IPS DF 4.7 (cell line): ENCODE data around the gene IGLON5.

Experiments
- DNase-seq: peaks from one replicate; pipeline ENCODE4 v3.0.0-alpha.2; 2013; ENCODE audit warnings: low spot score; ENCODE audit errors: extremely low read depth

The IGLON5 gene

DNA sequence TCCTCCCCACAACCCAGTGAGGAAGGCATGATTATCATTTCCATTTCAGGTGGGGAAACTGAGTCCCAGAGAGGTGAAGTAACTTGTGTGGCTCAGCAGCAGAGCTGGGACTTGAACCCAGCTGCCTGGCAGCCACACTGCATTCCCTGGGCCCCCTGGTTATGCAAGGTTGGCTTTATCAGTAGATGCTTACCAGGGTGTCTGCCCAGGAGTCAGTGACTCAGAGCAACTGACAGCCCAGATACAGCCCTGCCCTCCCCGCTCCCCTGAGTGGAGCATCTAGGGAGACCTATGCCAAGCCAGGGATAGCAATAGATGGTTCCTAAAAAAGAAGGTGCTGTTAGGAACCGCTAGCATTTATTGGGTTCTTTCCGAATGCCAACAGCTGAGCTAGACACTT lies 5.9 kb downstream of the IGLON5 start:
- no peak for DNase-seq

- no peak for DNase-seq
These were observed 6.5 kb downstream of the IGLON5 start for GRCh38 chr19:51317968-51318367.

DNA sequence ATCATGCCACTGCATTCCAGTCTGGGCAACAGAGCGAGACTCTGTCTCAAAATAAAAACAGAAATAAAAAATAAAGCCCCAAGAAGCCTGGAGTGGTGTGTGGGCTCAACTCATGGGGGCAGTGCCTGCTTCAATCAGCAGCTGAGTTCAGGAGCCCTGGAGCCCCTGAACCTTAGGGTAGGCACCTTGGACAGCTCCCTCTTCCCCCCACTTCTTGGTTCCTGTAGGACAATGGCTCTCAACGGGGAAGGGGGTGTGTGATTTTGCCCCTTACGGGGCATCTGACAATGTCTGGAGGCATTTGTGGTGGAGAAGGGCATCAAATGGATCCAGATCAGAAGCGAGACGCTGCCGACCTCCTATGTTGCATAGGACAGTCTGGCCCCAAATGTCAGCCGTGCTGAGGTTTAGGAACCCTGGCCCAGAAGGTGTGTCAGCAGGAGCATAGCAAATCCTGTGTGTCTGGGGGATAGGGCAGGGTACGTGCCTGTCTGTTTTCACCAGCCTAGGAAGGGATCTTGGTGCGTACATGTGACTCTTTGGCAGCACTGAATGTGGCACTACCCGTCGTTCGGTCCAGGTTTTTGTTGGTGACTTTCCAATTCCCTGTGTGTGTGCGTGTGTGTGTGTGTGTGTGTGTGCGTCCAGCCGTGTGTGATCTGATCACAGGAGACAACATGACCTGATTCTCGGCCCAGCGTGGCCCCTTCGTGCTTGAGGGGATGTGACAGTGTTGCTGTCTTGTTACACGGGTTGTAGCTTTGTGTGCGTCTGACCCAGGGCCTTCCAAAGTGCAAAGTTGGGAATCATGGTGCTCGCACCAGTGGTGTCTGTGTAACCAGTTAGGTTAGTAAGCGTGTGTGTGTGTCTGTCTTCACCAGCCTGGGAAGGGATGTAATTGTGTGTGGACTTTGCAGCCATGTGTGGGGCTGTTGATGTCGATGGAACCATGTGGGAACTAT lies 7.5 kb downstream of the IGLON5 start:
- DNase-seq, result no peak

- no peak for DNase-seq
These were observed 8.3 kb downstream of the IGLON5 start for GRCh38 chr19:51319649-51320279.

DNA sequence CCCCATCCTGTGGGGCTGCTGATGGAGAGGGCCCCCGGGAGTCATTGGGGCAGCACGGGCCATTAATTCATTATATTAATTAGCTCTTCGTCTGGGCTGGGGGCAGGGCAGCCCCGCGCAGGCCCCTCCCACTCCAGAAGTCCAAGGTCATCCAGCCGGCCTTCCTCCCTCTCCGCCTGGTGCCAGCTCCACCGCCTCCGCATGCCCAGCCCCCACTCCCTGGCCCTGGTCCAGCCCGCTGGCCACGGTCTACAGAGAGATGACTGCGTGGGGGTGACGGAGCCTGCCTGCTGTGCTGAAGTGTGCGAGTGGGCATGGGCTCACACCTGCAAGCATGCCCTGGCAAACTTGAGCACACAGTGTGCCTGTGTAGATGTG lies 8.8 kb downstream of the IGLON5 start:
- no peak for DNase-seq

GRCh38 chr19:51321799-51322198 lies 10.4 kb downstream of the IGLON5 start:
- DNase-seq, result no peak

- DNase-seq, result no peak
These were observed 12.2 kb downstream of the IGLON5 start for GRCh38 chr19:51323481-51324166.

DNA sequence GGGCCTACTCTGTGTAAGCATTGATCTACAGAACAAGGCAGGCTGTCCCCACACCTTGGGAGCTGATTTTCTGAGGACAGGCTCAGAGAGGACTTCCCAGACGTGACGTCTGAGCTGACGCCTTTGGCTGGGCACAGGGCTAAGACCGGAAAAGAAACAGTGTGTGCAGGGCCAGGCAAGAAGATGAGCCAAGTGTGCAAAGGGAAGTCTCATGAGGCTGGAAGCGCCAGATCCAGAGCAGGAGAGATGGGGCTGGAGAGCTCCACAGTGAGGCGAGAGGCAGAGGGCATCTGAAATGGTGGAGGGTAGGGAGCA lies 12.7 kb downstream of the IGLON5 start:
- no peak for DNase-seq

DNA sequence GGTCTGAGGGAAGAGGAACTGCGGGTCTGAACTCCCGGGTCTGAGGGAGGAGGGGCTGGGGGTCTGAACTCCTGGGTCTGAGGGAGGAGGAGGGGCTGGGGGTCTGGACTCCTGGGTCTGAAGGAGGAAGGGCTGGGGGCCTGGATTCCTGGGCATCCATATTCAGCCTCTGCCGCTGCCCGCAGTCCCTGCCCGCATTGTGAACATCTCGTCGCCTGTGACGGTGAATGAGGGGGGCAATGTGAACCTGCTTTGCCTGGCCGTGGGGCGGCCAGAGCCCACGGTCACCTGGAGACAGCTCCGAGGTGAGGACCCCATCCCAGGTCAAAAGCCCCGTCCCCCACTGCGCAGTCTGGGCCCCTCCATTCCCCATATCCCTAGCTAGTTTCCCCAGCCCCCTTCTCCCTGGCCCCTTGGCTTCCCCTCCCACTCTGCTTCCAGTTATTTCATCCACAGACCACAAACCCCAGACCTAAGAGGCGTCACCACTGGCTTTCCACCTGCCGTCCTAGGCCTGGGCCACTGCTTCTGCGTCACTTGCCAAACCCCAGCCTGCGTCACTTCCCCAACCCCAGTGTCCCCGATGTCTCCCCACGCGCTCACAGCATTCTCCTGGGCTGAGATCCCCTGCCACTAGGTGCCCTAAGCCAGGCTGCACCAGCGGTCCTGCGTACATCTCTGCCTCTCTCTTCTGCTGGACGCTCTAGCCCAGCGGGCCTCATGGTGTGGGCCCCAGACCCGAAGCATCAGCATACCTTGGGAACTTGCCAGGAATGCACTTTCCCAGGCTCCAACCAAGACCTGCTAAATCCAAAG lies 13.9 kb downstream of the IGLON5 start:
- DNase-seq, result no peak

DNA sequence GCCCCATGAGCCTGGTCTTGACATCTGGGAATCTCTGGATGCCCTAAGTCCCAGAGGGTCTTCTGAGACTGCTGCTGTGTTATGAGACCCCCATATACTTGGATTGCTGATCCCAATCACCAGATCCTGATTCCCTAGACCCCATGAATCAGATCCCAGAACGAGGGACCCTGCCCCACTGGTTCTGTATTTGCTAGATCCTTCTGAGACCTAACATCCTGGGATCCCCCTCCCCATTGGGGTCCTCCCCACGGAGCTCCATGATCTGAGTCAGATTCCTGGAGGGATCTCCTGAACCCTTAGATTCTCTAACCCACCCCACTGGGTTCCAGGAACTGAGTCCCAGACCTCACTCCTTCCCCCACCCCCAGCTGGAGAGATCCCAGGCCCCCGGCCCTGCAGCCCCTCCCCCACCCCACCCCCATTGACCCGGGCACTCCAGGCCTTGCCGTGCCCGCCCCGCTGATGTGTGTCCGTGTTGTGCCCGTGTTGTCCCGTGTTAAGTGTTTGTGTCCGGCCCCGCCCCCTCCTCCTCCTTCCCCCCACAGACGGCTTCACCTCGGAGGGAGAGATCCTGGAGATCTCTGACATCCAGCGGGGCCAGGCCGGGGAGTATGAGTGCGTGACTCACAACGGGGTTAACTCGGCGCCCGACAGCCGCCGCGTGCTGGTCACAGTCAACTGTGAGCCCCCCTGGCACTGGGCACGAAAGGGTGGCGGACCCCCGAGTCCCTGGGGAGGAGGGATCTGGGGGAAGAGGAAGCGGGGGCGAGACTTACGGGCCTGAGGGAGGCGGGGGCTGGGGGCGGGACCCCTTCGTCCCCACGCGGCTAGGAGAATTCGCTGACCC lies 15.0 kb downstream of the IGLON5 start:
- DNase-seq, result no peak

DNA sequence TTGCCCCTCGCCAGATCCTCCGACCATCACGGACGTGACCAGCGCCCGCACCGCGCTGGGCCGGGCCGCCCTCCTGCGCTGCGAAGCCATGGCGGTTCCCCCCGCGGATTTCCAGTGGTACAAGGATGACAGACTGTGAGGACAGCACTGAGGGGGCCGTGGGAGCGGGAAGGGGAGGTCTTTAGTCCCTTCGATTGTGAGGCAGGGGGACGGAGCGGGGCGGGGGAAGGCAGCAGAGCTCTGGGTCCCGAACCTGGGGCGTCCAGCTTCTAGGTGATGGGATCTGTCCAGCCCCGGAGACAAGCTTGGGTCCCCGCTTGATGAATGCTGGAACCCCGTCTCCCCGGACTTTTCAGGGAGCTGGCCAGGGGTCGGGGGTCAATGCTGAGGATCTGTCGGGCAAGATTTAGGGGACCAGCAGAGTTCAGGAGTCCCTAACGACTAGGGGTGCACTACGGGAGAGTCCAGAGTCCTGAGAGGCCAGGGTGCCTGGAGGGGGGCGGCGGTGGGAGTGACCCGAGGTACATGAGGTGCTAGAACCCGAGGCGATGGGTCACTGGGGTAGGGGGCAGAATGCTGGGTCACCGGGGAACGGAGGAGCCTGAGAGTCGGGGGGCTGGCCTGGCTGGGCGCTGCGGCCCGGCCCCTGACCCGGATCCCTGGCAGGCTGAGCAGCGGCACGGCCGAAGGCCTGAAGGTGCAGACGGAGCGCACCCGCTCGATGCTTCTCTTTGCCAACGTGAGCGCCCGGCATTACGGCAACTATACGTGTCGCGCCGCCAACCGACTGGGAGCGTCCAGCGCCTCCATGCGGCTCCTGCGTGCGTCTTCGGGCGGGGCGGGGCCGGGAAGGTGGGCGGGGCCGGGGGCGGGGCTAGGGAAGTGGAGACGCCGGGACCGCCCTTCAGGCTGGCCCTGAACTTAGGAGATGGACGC lies 15.9 kb downstream of the IGLON5 start:
- DNase-seq, result no peak

- DNase-seq, result no peak
These were observed 18.0 kb downstream of the IGLON5 start for GRCh38 chr19:51329411-51329810.

DNA sequence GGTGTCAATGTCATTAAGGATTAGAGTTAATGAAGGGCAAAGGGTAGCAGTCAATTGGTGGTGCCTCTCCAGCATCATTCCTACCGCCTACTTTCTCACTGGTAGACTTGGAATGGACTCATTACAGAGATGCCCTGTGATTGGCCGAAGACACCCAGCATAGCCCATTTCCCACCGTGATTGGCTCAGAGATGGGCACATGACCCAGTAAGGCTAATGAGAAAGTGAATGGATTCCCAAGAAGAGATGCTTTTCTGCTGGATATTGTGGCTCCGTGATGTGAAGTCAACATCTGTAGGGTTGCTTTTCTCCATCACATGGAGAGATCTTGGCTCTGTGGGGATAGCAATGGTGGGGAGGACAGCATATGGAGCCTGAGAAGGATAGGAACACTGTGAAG lies 18.9 kb downstream of the IGLON5 start:
- DNase-seq, result no peak

DNA sequence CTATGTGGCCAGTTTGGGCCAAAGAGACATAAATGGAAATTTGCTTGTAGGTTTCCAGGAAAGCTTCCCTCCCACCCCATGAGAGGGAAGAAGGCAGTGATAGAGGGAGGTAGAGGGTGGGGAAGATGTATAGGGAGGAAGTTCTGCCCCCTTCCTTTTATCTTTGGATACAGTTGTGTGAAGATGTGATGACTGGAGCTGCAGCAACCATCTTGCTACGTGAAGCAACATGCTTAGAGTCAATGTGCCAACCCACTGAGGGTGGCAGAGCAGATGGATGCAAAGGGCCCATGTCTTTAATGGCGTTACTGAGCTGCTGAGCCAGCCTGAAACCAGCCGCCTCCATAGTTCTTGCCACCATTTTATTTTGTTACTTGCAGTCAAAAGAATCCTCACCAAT lies 19.7 kb downstream of the IGLON5 start:
- no peak for DNase-seq

DNA sequence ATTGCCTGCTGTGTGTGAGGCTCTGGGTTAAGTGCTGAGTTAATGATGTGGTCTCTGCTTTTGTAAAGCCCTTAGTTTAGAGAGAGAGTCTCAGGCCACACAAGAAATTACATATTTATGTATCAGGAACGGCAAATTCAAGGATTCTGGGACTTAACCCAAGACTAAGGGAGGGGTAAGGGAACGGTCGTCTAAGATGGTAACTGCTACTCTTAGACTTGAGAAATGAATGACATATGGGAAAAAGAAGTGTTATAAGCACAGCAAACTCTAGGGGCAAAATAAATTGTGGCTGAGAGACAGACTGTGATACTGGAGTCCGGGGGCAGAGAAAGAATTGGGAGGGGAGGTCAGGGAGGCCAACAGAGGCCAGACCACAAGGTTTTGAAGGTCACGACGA lies 20.3 kb downstream of the IGLON5 start:
- no peak for DNase-seq

DNA sequence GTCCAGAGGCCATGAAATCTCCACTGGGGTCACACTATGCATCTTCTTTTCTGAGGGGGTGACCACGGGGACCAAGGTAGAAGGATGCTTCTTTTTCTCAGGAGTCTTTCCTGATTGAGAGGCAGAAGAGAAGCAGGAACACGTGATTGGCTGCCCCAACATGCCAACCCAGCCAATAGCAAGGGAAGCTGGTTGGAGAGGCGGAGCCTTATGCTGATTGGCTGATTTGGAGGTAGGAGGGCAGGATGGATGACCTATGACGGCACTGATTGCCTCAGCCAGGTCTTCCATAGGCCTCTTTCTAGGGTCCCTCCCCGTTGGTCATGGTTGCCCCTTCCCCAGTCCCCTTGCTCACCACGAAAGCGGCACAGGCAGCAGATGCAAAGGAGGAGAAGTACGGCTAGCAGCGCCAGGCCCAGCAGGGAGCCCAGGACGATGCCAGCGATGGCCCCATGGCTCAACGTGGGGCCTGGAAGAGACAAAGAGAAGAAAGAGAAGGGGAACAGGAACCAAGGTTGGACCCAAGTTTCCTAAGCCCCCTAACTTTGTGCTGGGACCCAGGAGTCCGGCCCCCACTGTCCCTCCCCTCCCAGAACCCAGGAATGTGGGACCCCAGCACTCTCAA lies 22.5 kb downstream of the IGLON5 start:
- DNase-seq, result no peak

GRCh38 chr19:51337141-51337860 lies 25.9 kb downstream of the IGLON5 start:
- no peak for DNase-seq

- no peak for DNase-seq
These were observed 26.6 kb downstream of the IGLON5 start for GRCh38 chr19:51337861-51338562.
